A549 (cell line): ENCODE measurements around the gene KERA.

Experiments
- MAX ChIP-seq: IDR thresholded peaks from 2 replicates; pipeline ENCODE4 v1.6.1; 2012
- POLR2A ChIP-seq: IDR thresholded peaks from 2 replicates; pipeline ENCODE4 v1.6.1; 2012; ENCODE audit warnings: mild to moderate bottlenecking, low read length

DNA sequence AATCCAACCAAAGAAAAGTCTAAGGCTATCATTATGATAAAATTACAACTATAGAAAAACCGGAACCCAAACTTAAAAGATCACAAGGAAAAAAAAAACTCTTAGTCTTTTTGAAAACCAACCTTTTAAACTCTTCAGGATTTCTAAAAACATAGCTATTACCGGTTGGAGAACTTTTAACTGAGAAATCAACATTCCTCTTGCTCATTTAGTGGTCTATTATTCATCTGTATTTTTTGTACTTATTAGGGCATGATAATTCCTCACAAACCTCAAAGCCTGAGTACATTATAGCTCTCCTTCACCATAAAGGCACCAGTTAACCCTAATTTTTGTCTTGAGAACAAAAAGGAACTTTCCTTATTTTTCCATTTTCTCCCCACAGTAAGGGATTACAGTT, 43.1 kb upstream of the KERA start:
- TF ChIP-seq POLR2A (no peak), MAX (no peak)
